Keratinocyte (primary cell): ENCODE results near the gene MYO9A. TPM values are rescaled to one million over a fixed set of nuclear protein-coding genes. Genes with fewer than 3 reads are reported as not detected.
A peak's percentile ranks its signal among the peaks of the same experiment; 100 is the strongest.

Source experiments
- DNase-seq: peaks from one replicate; pipeline ENCODE4 v3.0.0-alpha.2; 2011; ENCODE audit warnings: low read depth, missing footprints, low spot score
- FAIRE-seq: peaks from 2 replicates; lab custom pipeline; 2011; peaks lifted over from hg19 to GRCh38; lab: Jason Lieb, UNC
- H2AFZ ChIP-seq: 2 replicates; pipeline ENCODE4 v1.6.0; 2012; ENCODE audit warnings: low read length, control low read depth, inconsistent platforms; ENCODE audit not compliant: control insufficient read depth
- H3K27ac ChIP-seq: 2 replicates; pipeline ENCODE4 v1.5.1; 2011; ENCODE audit warnings: low read length; ENCODE audit not compliant: control insufficient read depth, insufficient read depth
- H3K27me3 ChIP-seq: 3 replicates; pipeline ENCODE4 v1.6.0; 2011; ENCODE audit warnings: low read length; ENCODE audit not compliant: control insufficient read depth, insufficient read depth; ENCODE audit errors: extremely low read depth
- H3K36me3 ChIP-seq, 2 experiments: 2 replicates in 1 of 2; 3 replicates in 1 of 2; pipeline ENCODE4 v1.5.1; 2011; ENCODE audit warnings: low read length in 2 of 2, mild to moderate bottlenecking in 1 of 2; ENCODE audit not compliant: control insufficient read depth in 2 of 2, insufficient read depth in 2 of 2; ENCODE audit errors: extremely low read depth in 1 of 2
- H3K4me1 ChIP-seq: 3 replicates; pipeline ENCODE4 v1.5.1; 2011; ENCODE audit warnings: low read length; ENCODE audit not compliant: control insufficient read depth, insufficient read depth; ENCODE audit errors: extremely low read depth
- H3K4me2 ChIP-seq: 3 replicates; pipeline ENCODE4 v1.6.0; 2011; ENCODE audit warnings: low read depth, low read length; ENCODE audit not compliant: control insufficient read depth, insufficient read depth; ENCODE audit errors: extremely low read depth
- H3K4me3 ChIP-seq, 3 experiments: fragments of 200-600 bp in 1 of 3; sonication (generic) in 1 of 3; 2 replicates in 2 of 3; 3 replicates in 1 of 3; pipeline ENCODE4 v1.5.1; 2011 to 2016; ENCODE audit warnings: low read length in 3 of 3, mild to moderate bottlenecking in 3 of 3, control low read depth in 2 of 3, inconsistent platforms in 1 of 3, low read depth in 1 of 3, mixed read lengths in 1 of 3, mixed run types in 1 of 3, moderate library complexity in 1 of 3; ENCODE audit not compliant: control insufficient read depth in 2 of 3, insufficient read depth in 2 of 3; ENCODE audit errors: extremely low read depth in 1 of 3
- H3K79me2 ChIP-seq: 2 replicates; pipeline ENCODE4 v1.6.0; 2012; ENCODE audit warnings: low read length; ENCODE audit not compliant: control insufficient read depth, insufficient read depth
- H3K9ac ChIP-seq: 3 replicates; pipeline ENCODE4 v1.6.0; 2011; ENCODE audit warnings: low read length; ENCODE audit not compliant: control insufficient read depth, insufficient read depth; ENCODE audit errors: extremely low read depth
- H3K9me1 ChIP-seq: 3 replicates; pipeline ENCODE4 v1.6.0; 2011; ENCODE audit warnings: low read length; ENCODE audit not compliant: control insufficient read depth, insufficient read depth; ENCODE audit errors: extremely low read depth
- H3K9me3 ChIP-seq: 2 replicates; pipeline ENCODE4 v1.5.1; 2012; ENCODE audit warnings: low read depth, low read length; ENCODE audit not compliant: control insufficient read depth
- H4K20me1 ChIP-seq: 3 replicates; pipeline ENCODE4 v1.6.0; 2011; ENCODE audit warnings: low read length; ENCODE audit not compliant: control insufficient read depth, insufficient read depth; ENCODE audit errors: extremely low read depth
- CTCF ChIP-seq, 3 experiments: IDR thresholded peaks in 1 of 3; conservative IDR thresholded peaks in 1 of 3; optimal IDR thresholded peaks in 1 of 3; 2 replicates in 2 of 3; 3 replicates in 1 of 3; pipeline versions ENCODE3 to v1.5.1; 2011; ENCODE audit warnings: low read length in 3 of 3, mild to moderate bottlenecking in 3 of 3, moderate library complexity in 2 of 3, control low read depth in 1 of 3, inconsistent platforms in 1 of 3; ENCODE audit not compliant: insufficient read depth in 2 of 3; ENCODE audit errors: extremely low read depth in 1 of 3
- EZH2 ChIP-seq: IDR thresholded peaks from one replicate; pipeline ENCODE4 v1.6.1; 2012; ENCODE audit warnings: inconsistent platforms, mild to moderate bottlenecking, low read length, moderate library complexity
- dilution Hi-C: fragments of 300-500 bp; cut with MboI; formaldehyde crosslinking; loops from one replicate; pipeline ENCODE4 v1.7.0; 2020; ENCODE audit warnings: low sequenced_read_pairs; ENCODE audit not compliant: extremely low pct_ligation_motif_present
- polyA plus RNA-seq, 5 experiments: library from polyadenylated mRNA; depleted of rRNA in 3 of 5; stranded (reverse) in 3 of 5; stranded (forward) in 1 of 5; unstranded in 1 of 5; fragments of >200 nt; gene quantifications; 1 replicate in 1 of 5; 2 replicates in 3 of 5; 3 replicates in 1 of 5; pipeline versions ENCODE4 v1.2.1 to v1.2.3, GENCODE V29; 2011 to 2012; ENCODE audit warnings: missing spikeins in 2 of 5, low read depth in 1 of 5, low replicate concordance in 1 of 5

The MYO9A gene
- polyA plus RNA-seq, 1 donor (not counting 4 experiments of a cell fraction or from before 2014, with no cell fraction given) = 10.6 TPM

- DNase-seq = peak; percentile 17
These were observed 325.4 kb downstream of the MYO9A start for GRCh38 chr15:71792521-71792920.

GRCh38 chr15:71791975-71792374, 326.0 kb downstream of the MYO9A start:
- Histone ChIP-seq H3K9me3 (no peaks in the 10 kb centered on the region), H3K4me3 (no peak overlapping the region), H3K79me2 (no peaks in the 10 kb centered on the region), H3K4me2 (peak overlapping the region; percentile 17), H3K36me3 (no peaks in the 10 kb centered on the region), H3K9ac (no peak overlapping the region), H3K4me1 (peaks cover 25% of the 10 kb centered on the region), H4K20me1 (no peaks in the 10 kb centered on the region), H3K27me3 (no peaks in the 10 kb centered on the region), H3K9me1 (no peaks in the 10 kb centered on the region), H2AFZ (no peak overlapping the region), H3K27ac (peak overlapping the region; percentile 19)
- no peak for FAIRE-seq
- no peak for TF ChIP-seq CTCF (optimal IDR thresholded peaks at IDR 0.05 in 1 of 3, IDR thresholded peaks at IDR 0.05 in 1 of 3, conservative IDR thresholded peaks at IDR 0.05 in 1 of 3; ENCODE audit: extremely low read depth in 1 of 3, insufficient read depth in 2 of 3, low read length in 3 of 3)
- TF ChIP-seq EZH2 = no peak
- dilution Hi-C loops = no loop called here
- DNase-seq = no peak

More at GRCh38 chr15:71792521-71792920, 325.4 kb downstream of the MYO9A start:
- Histone ChIP-seq H3K9ac (no peak overlapping the region), H3K79me2 (no peaks in the 10 kb centered on the region), H3K4me1 (peaks cover 25% of the 10 kb centered on the region), H4K20me1 (no peaks in the 10 kb centered on the region), H3K9me3 (no peaks in the 10 kb centered on the region), H2AFZ (no peak overlapping the region), H3K27ac (no peak overlapping the region), H3K36me3 (no peaks in the 10 kb centered on the region), H3K27me3 (no peaks in the 10 kb centered on the region), H3K4me2 (peak overlapping the region; percentile 17), H3K4me3 (no peak overlapping the region), H3K9me1 (no peaks in the 10 kb centered on the region)
- peak; percentile 36 for FAIRE-seq
- no peak for TF ChIP-seq EZH2
- no peak for TF ChIP-seq CTCF (optimal IDR thresholded peaks at IDR 0.05 in 1 of 3, IDR thresholded peaks at IDR 0.05 in 1 of 3, conservative IDR thresholded peaks at IDR 0.05 in 1 of 3; ENCODE audit: extremely low read depth in 1 of 3, insufficient read depth in 2 of 3, low read length in 3 of 3)
- dilution Hi-C loops = no loop called here
